Activated CD4-positive, alpha-beta T cell treated with anti-CD3 and anti-CD28 coated beads, Interleukin-2, amount 10 ng/mL, durations not matched to agents 7 days and 5 days (primary cell): ENCODE measurements around the gene FLT1. TPM values are rescaled to one million over a fixed set of nuclear protein-coding genes. Genes with fewer than 3 reads are reported as not detected.

Source experiments
- CTCF ChIA-PET: fragments of 350-600 bp; sonication (Branson Sonifier 250); formaldehyde crosslinking; loops from one replicate; lab custom pipeline; 2021; ENCODE audit warnings: antibody characterized with exemption; lab: Charles Lee
- POLR2A ChIA-PET: fragments of 350-600 bp; sonication (Branson Sonifier 250); formaldehyde crosslinking; loops from one replicate; lab custom pipeline; 2021; ENCODE audit warnings: antibody characterized with exemption; lab: Charles Lee
- DNase-seq: peaks from one replicate; pipeline ENCODE4 v3.0.0-alpha.2; 2020
- H3K27ac Mint-ChIP-seq: one replicate; pipeline ENCODE4 v1.8.0; 2021; ENCODE audit warnings: mild to moderate bottlenecking, moderate library complexity, mixed read lengths
- H3K27me3 Mint-ChIP-seq: one replicate; pipeline ENCODE4 v1.8.0; 2021; ENCODE audit warnings: mixed read lengths
- H3K36me3 Mint-ChIP-seq: one replicate; pipeline ENCODE4 v1.8.0; 2021; ENCODE audit warnings: low read depth, mixed read lengths
- H3K4me1 Mint-ChIP-seq: one replicate; pipeline ENCODE4 v1.8.0; 2021; ENCODE audit warnings: mixed read lengths
- H3K4me3 Mint-ChIP-seq: one replicate; pipeline ENCODE4 v1.8.0; 2021; ENCODE audit warnings: mild to moderate bottlenecking, moderate library complexity, mixed read lengths
- H3K9me3 Mint-ChIP-seq: one replicate; pipeline ENCODE4 v1.8.0; 2021; ENCODE audit warnings: mixed read lengths
- total RNA-seq, 2 experiments: library from RNA; stranded (reverse); gene quantifications; one replicate each; pipeline ENCODE4 v1.2.3, GENCODE V29; 2021

Gene FLT1
- total RNA-seq, 2 experiments from 2014 or later: 0.32 to 0.71 TPM

DNA sequence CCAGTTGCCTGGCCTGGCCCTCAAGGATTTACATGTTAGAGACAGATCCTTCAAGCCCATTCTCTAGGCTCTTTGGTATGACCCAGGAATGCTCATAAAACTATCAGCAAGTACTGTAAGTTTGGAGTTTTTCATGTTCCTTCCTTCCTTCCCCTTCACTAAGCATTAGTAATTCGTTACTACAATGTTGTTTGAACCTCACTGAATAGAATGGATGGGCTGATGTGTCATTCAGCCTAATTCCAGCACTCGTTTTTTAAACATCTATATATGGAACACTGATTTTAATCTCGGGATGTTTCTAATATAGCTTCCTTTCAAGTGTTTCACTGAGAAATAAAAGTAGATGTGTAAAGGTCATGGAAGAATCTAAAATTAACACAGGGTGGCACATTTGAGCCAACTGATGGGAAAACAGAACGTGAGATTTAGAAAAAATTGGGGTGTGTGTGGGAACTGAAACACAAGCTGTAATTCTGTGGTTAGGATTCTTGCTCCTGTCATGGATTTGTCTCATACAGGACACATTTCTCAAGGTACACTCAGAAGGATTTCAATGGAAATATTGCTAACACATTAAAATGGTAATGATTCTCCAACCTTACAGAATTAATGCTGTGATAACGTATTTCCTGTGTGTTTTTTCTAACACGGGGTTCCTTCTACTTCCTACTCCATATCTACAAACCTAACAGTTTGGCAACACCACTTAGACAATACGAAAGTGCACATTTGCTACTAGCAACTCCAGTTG, 93.4 kb downstream of the FLT1 start:
- no peak overlapping the region for H3K4me3 Mint-ChIP-seq
- peaks cover 4% of the 10 kb centered on the region for H3K4me1 Mint-ChIP-seq
- no peaks in the 10 kb centered on the region for H3K36me3 Mint-ChIP-seq
- ChIA-PET POLR2A (no interaction called here), CTCF (no interaction called here)
- H3K27ac Mint-ChIP-seq: no peak overlapping the region
- no peaks in the 10 kb centered on the region for H3K27me3 Mint-ChIP-seq
- H3K9me3 Mint-ChIP-seq: no peaks in the 10 kb centered on the region
- no peak for DNase-seq

DNA sequence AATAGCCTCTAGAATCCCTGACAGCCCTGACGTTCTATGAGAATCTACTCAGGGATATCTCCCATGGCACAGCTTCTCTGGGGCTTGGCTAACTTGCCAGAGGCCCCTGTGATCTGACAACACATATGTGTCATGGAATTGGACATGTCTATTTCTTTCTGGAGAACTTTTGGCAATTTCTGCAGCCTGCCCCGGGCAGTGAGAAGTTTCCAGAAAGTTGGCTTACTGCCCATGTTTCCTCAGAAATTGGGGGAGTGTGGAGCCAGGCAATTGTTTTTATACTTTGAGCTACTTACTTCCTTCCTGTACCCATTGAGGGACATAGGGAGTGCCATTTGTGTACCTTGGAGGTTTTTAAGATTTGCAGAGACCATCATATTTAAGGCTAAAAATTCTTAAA, 98.9 kb downstream of the FLT1 start:
- DNase-seq: no peak
- H3K4me1 Mint-ChIP-seq: peaks cover 2% of the 10 kb centered on the region
- H3K27ac Mint-ChIP-seq: no peak overlapping the region
- ChIA-PET CTCF (interaction anchor here (0.5 to 1.3 kb wide), 2 partner anchors 12 to 14 kb away, joined by 3 read pairs; no protein-coding TSS in a partner anchor), POLR2A (no interaction called here)
- H3K4me3 Mint-ChIP-seq: no peak overlapping the region
- H3K36me3 Mint-ChIP-seq: no peaks in the 10 kb centered on the region
- H3K9me3 Mint-ChIP-seq: no peaks in the 10 kb centered on the region
- no peaks in the 10 kb centered on the region for H3K27me3 Mint-ChIP-seq

DNA sequence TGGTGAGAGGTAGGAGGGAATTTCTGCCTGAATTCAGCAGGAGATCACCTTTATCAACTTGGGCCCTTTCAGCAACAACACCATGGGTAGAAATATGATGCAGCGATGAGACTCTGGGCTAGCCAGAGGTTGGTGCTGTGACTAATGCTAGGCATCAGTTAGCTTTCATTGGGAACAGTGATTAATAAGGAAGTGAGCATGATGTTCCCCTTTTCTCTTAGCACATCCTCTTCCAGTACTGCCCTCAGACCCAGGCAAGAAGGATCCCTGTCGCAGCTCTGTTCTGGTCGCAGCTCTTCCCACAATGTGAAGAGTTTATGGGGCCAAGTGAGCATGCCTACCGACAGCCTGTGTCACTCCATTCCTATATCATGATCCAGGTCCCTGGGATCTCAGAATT, 100.5 kb downstream of the FLT1 start:
- Mint-ChIP-seq H3K4me3 (no peak overlapping the region), H3K4me1 (peaks cover 2% of the 10 kb centered on the region), H3K27ac (no peak overlapping the region), H3K27me3 (no peaks in the 10 kb centered on the region), H3K9me3 (no peaks in the 10 kb centered on the region), H3K36me3 (no peaks in the 10 kb centered on the region)
- ChIA-PET CTCF (interaction anchor here (1.3 kb wide), 1 partner anchor 11 kb away, joined by 6 read pairs; no protein-coding TSS in a partner anchor), POLR2A (no interaction called here)
- no peak for DNase-seq

DNA sequence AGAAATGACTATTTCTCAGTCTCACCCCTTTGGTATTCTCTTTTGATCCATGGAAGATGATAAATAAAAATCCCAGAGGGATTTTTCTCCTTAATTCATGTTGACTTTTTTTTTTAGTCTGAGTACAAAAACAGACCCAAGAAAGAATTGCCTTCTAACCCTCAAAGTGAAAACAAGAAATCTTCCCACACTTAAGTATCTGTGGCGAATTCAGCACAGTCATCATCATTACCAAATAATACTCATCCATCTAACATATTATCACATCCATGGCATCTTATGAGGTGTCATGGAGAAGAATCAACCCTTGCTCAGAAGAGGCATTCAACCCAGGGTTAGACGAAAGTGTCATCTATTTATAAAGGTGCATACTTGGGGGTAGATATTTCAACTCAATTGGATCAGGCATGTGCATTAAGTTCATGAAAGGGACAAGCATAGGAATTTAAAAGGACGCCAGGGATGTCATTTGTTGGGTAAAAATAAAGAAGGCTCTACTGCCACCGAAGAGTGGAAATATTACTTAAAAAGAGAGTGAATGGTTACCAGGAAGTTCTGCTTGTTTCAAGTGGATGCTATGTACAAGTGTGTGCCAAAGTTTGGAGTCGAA, 101.9 kb downstream of the FLT1 start:
- Mint-ChIP-seq H3K27ac (no peak overlapping the region), H3K4me3 (no peak overlapping the region), H3K36me3 (no peaks in the 10 kb centered on the region), H3K4me1 (peaks cover 2% of the 10 kb centered on the region), H3K9me3 (no peaks in the 10 kb centered on the region), H3K27me3 (no peaks in the 10 kb centered on the region)
- CTCF ChIA-PET: interaction anchor here (0.6 kb wide), 1 partner anchor 16 kb away, joined by 3 read pairs; no protein-coding TSS in a partner anchor
- no peak for DNase-seq
- POLR2A ChIA-PET: no interaction called here

DNA sequence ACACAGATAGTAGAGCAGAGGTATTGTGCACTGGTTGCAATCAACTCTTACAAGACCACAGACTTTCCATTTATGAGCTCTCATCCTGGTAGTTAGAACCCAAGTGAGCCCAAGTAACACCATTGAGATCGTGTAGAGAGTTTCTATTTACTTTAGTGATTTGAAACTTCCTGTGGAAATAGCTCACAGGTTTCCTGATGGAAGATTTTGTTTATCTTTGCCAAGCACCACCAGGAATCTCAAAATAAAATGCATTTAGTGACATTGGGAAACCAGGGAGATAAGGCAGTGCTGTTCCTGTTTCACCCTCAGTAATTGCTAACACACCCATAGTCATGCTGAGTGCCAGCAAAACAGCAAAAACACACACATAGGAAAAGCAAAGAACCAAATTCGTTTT, 102.5 kb downstream of the FLT1 start:
- DNase-seq: no peak
- no peaks in the 10 kb centered on the region for H3K9me3 Mint-ChIP-seq
- POLR2A ChIA-PET: no interaction called here
- H3K4me1 Mint-ChIP-seq: peaks cover 2% of the 10 kb centered on the region
- CTCF ChIA-PET: interaction anchor here (0.6 kb wide), 1 partner anchor 17 kb away, joined by 3 read pairs; no protein-coding TSS in a partner anchor
- no peak overlapping the region for H3K4me3 Mint-ChIP-seq
- no peaks in the 10 kb centered on the region for H3K27me3 Mint-ChIP-seq
- no peak overlapping the region for H3K27ac Mint-ChIP-seq
- H3K36me3 Mint-ChIP-seq: no peaks in the 10 kb centered on the region

DNA sequence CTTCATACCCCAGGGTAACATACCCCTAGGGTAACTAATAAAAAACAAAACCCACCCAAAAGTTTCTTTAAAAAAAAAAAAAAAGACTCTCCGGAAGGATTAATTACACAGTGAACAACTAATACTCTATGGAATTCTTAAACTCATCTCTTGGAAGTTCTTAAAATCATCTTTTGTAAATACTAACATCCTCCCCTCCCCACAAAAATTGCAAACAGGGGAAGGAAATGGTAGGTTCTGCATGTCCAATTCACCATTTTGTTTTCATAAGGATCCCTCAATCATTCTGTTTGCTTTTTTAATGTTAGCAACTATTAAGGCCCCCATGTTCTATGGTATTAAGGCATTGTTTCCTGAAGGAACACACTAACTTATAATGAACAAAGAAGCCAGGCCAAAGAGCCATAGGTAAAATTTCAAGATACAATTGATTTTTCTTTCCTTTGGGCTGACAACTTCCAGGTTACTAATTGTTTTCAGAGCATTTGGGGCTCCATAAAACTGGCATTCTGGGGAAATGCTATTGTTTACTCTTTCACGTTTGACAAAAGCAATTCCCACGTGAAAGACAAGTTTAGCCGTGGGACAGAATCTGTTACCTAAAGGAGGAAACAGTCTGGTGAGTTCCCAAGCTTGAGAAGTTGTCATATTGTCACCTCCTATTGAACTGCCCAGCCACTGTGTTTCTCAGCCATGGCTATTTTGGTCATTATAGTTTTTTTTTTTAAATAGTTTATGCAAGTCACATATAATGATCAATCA, 107.0 kb downstream of the FLT1 start:
- Mint-ChIP-seq H3K27ac (no peak overlapping the region), H3K36me3 (no peaks in the 10 kb centered on the region), H3K9me3 (no peaks in the 10 kb centered on the region), H3K4me3 (no peak overlapping the region), H3K4me1 (peaks cover 7% of the 10 kb centered on the region), H3K27me3 (peaks cover 3% of the 10 kb centered on the region)
- DNase-seq: no peak
- ChIA-PET CTCF (no interaction called here), POLR2A (no interaction called here)

DNA sequence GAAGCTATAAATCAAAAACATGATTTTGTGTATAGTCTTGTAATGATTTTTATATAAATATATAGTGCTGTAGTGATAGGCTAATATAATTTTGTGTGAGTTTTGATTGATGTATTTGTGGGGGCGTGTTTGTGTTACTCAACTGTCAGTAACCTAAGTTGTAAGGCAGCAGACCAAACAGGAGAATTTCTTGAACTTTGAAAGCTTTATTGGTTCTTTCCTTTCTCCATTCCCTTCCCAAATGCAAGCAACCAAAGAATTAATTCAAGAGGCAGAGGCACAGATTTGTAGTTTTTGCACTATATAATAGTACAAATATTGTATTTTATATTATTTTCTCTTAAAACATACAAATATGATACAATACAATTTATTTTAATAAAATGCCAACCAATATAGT, 109.6 kb downstream of the FLT1 start:
- no peaks in the 10 kb centered on the region for H3K36me3 Mint-ChIP-seq
- CTCF ChIA-PET: interaction anchor here (0.7 kb wide), 1 partner anchor 10 kb away, joined by 3 read pairs; no protein-coding TSS in a partner anchor
- no peak overlapping the region for H3K4me3 Mint-ChIP-seq
- H3K27me3 Mint-ChIP-seq: peaks cover 3% of the 10 kb centered on the region
- no peak overlapping the region for H3K27ac Mint-ChIP-seq
- POLR2A ChIA-PET: interaction anchor here (0.7 kb wide), 1 partner anchor 595 kb away, joined by 5 read pairs; no protein-coding TSS in a partner anchor
- no peaks in the 10 kb centered on the region for H3K9me3 Mint-ChIP-seq
- peaks cover 7% of the 10 kb centered on the region for H3K4me1 Mint-ChIP-seq
- no peak for DNase-seq

DNA sequence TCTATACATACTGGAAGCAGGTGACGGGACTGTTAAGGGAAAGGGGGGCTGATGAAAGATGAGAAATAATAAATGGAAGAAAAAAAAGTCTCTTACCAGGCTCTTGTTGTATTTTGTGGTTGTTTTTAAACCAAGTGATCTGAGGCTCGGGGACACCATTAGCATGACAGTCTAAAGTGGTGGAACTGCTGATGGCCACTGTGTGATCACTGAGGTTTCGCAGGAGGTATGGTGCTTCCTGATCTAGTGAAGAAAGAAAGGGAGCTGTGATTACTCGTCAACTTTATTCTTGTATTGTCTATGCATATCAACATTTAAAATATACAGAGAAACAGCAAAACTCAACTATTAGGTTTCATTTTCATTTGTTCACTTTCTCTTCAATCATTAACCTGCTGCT, 110.1 kb downstream of the FLT1 start:
- H3K9me3 Mint-ChIP-seq: no peaks in the 10 kb centered on the region
- no peak for DNase-seq
- no peak overlapping the region for H3K27ac Mint-ChIP-seq
- CTCF ChIA-PET: interaction anchor here (0.6 to 0.7 kb wide), 2 partner anchors 9 to 11 kb away, joined by 3 read pairs; no protein-coding TSS in a partner anchor
- H3K36me3 Mint-ChIP-seq: no peaks in the 10 kb centered on the region
- peaks cover 7% of the 10 kb centered on the region for H3K4me1 Mint-ChIP-seq
- POLR2A ChIA-PET: interaction anchor here (0.7 kb wide), 1 partner anchor 594 kb away, joined by 5 read pairs; no protein-coding TSS in a partner anchor
- no peak overlapping the region for H3K4me3 Mint-ChIP-seq
- peaks cover 3% of the 10 kb centered on the region for H3K27me3 Mint-ChIP-seq

DNA sequence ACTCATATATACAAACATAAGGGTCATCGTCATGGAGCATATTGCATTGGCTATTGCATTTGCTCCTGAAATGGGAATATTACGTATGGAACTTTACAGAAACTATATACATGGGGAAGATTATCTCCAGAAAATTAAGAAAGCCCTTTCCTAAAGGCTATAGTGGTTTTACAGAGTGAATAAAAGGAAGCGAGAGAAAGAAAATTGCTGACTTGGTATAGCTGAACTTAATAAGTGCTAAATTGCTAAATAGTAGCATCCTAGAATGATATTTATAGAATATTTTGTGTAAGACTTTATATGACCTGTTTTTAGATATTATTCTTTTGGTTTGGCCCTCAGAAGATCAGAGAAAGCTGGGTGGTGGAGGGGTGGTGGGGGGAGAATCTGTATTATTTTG, 114.6 kb downstream of the FLT1 start:
- Mint-ChIP-seq H3K27ac (no peak overlapping the region), H3K9me3 (no peaks in the 10 kb centered on the region), H3K4me3 (no peak overlapping the region), H3K27me3 (no peaks in the 10 kb centered on the region), H3K36me3 (no peaks in the 10 kb centered on the region), H3K4me1 (peaks cover 7% of the 10 kb centered on the region)
- ChIA-PET POLR2A (no interaction called here), CTCF (interaction anchor here (0.9 kb wide), 1 partner anchor 19 kb away, joined by 3 read pairs; no protein-coding TSS in a partner anchor)
- no peak for DNase-seq

DNA sequence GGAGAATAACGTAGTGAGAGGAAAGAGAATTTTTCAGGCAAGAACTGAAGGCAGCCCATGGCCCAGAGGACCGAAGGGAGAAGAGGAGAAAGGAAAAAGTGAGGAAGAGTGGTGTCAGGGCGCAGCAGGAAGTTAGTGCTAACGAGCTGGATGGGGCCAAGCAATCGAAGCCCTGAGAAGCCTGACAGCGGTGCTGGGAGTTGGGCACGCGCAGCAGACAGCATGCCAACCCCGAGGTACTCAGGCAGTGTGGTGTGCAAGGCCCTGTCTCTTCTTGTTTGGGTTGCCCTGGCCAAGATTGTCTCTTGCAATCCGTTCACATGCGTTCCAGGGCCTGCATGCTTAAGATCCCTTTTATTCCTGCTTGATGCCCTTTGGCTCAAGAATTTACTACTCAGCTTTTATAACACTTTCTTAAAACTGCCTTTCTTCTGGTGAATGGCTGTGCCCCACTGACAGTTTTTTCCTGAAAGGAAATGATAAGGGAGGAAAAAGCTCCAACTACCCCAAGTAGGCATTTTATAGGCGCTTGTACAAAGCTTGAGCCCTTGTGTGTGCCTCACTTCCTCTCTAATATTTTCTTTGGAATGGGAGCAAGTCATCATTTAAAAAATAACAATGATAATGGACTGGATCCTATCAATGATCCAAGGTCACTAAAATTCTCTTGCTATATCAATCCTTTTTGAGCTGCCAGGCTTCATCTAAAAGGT, 115.4 kb downstream of the FLT1 start:
- H3K4me1 Mint-ChIP-seq: peaks cover 2% of the 10 kb centered on the region
- H3K27ac Mint-ChIP-seq: no peak overlapping the region
- CTCF ChIA-PET: interaction anchor here (0.9 kb wide), 2 partner anchors 20 to 34 kb away, joined by 3 read pairs; no protein-coding TSS in a partner anchor
- no peak for DNase-seq
- POLR2A ChIA-PET: no interaction called here
- no peaks in the 10 kb centered on the region for H3K36me3 Mint-ChIP-seq
- H3K4me3 Mint-ChIP-seq: no peak overlapping the region
- H3K27me3 Mint-ChIP-seq: no peaks in the 10 kb centered on the region
- H3K9me3 Mint-ChIP-seq: no peaks in the 10 kb centered on the region

DNA sequence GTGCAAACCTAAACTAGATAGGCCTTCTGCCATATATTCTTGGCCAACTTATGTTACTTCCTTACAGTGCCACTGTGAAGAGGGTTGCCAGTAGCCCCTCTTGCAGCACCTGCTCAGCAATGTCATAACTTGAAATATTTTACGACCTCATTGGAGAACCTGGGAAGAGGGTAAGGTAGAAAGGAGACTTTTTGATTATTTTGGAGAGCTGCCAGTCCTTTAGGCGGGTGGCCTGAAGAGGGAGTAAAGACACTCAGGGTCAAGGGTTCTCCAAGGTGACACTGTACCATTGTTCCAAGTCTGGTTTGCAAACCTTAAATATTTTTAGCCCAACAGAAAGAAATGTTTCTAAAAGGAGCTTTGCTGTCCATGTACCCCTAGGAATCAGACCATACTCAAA, 118.3 kb downstream of the FLT1 start:
- no peaks in the 10 kb centered on the region for H3K9me3 Mint-ChIP-seq
- POLR2A ChIA-PET: no interaction called here

More for the DNA sequence above, 118.3 kb downstream of the FLT1 start:
- Mint-ChIP-seq H3K27me3 (no peaks in the 10 kb centered on the region), H3K4me3 (no peak overlapping the region), H3K4me1 (no peaks in the 10 kb centered on the region), H3K36me3 (no peaks in the 10 kb centered on the region), H3K27ac (no peak overlapping the region)
- CTCF ChIA-PET: no interaction called here
- no peak for DNase-seq
